Osteocyte (in vitro differentiated cells): ENCODE results near the gene BTC. TPM values are rescaled to one million over a fixed set of nuclear protein-coding genes. Genes with fewer than 3 reads are reported as not detected.

Experiments
- DNase-seq: peaks from one replicate; pipeline ENCODE4 v3.0.0; 2021; ENCODE audit warnings: mixed read lengths; ENCODE audit not compliant: unreplicated experiment; ENCODE audit errors: extremely low spot score
- H3K27ac Mint-ChIP-seq: one replicate; pipeline ENCODE4 v1.8.0; 2021; ENCODE audit warnings: mild to moderate bottlenecking, mixed read lengths; ENCODE audit not compliant: unreplicated experiment
- H3K27me3 Mint-ChIP-seq: one replicate; pipeline ENCODE4 v1.8.0; 2021; ENCODE audit warnings: mixed read lengths; ENCODE audit not compliant: unreplicated experiment
- H3K36me3 Mint-ChIP-seq: one replicate; pipeline ENCODE4 v1.8.0; 2021; ENCODE audit warnings: mixed read lengths; ENCODE audit not compliant: unreplicated experiment
- H3K4me1 Mint-ChIP-seq: one replicate; pipeline ENCODE4 v1.8.0; 2021; ENCODE audit warnings: mixed read lengths; ENCODE audit not compliant: unreplicated experiment
- H3K4me3 Mint-ChIP-seq: one replicate; pipeline ENCODE4 v1.8.0; 2021; ENCODE audit warnings: mild to moderate bottlenecking, moderate library complexity, mixed read lengths; ENCODE audit not compliant: unreplicated experiment
- H3K9me3 Mint-ChIP-seq: one replicate; pipeline ENCODE4 v1.8.0; 2021; ENCODE audit warnings: mixed read lengths; ENCODE audit not compliant: unreplicated experiment
- total RNA-seq: library from RNA; stranded (reverse); gene quantifications from 2 replicates; pipeline ENCODE4 v1.2.1, GENCODE V29; 2021
- TF ChIP-seq, protein P1 (sequence below): fragments of 200-600 bp; sonication (generic); IDR thresholded peaks from 2 replicates; pipeline ENCODE4 v1.5.0; 2021; ENCODE audit warnings: antibody characterized with exemption, mild to moderate bottlenecking, moderate library complexity

BTC gene
- total RNA-seq, 1 donor from 2014 or later, result 0.27 TPM

DNA sequence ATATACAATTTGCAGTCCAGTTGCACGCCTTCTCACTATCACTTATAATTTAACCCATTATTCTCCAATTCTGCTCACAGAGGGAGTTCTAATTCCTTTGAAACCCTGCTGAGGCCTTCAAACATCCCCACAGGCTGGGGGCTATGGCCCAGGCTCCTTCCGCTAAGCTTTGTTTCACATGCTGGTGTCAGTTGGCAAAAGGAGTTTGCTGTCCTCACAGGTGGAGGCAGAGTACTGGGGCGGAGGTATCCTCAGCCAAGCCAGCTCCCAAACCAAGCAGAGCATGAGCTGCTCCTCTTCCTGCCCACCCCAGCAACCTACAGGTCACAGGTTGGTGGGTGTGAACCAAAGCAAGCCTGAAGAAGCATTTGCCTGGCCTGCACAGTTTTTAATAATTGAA is 21.5 kb downstream of the BTC start:
- no peak overlapping the region for H3K27ac Mint-ChIP-seq
- TF ChIP-seq, protein P1, sequence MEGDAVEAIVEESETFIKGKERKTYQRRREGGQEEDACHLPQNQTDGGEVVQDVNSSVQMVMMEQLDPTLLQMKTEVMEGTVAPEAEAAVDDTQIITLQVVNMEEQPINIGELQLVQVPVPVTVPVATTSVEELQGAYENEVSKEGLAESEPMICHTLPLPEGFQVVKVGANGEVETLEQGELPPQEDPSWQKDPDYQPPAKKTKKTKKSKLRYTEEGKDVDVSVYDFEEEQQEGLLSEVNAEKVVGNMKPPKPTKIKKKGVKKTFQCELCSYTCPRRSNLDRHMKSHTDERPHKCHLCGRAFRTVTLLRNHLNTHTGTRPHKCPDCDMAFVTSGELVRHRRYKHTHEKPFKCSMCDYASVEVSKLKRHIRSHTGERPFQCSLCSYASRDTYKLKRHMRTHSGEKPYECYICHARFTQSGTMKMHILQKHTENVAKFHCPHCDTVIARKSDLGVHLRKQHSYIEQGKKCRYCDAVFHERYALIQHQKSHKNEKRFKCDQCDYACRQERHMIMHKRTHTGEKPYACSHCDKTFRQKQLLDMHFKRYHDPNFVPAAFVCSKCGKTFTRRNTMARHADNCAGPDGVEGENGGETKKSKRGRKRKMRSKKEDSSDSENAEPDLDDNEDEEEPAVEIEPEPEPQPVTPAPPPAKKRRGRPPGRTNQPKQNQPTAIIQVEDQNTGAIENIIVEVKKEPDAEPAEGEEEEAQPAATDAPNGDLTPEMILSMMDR, result no peak
- peaks cover 13% of the 10 kb centered on the region for H3K4me1 Mint-ChIP-seq
- H3K4me3 Mint-ChIP-seq, result no peak overlapping the region
- no peaks in the 10 kb centered on the region for H3K36me3 Mint-ChIP-seq
- no peaks in the 10 kb centered on the region for H3K9me3 Mint-ChIP-seq
- H3K27me3 Mint-ChIP-seq, result peaks cover 10% of the 10 kb centered on the region
- no peak for DNase-seq

DNA sequence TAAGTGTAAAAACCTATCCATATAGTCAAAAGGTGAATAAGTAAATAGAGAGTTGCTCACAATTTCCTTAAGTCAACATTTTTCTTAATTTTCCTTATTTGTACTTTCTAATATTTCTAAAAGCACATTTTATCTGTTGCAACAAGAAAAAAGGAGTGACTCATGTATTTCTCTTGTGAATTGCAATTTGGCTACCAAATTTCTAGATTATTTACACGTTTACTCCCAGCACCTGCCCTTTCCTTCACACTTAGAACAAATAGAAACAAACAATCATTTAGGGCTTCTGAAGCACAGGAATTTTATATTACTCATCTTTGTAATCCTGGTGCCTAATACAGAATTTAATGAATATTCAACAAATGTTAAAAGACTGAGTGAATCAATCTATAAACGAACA is 22.2 kb downstream of the BTC start:
- Mint-ChIP-seq H3K4me3 (no peak overlapping the region), H3K36me3 (no peaks in the 10 kb centered on the region), H3K9me3 (no peaks in the 10 kb centered on the region), H3K4me1 (peaks cover 13% of the 10 kb centered on the region), H3K27ac (no peak overlapping the region), H3K27me3 (peaks cover 10% of the 10 kb centered on the region)
- no peak for DNase-seq
- TF ChIP-seq, protein P1, result no peak

DNA sequence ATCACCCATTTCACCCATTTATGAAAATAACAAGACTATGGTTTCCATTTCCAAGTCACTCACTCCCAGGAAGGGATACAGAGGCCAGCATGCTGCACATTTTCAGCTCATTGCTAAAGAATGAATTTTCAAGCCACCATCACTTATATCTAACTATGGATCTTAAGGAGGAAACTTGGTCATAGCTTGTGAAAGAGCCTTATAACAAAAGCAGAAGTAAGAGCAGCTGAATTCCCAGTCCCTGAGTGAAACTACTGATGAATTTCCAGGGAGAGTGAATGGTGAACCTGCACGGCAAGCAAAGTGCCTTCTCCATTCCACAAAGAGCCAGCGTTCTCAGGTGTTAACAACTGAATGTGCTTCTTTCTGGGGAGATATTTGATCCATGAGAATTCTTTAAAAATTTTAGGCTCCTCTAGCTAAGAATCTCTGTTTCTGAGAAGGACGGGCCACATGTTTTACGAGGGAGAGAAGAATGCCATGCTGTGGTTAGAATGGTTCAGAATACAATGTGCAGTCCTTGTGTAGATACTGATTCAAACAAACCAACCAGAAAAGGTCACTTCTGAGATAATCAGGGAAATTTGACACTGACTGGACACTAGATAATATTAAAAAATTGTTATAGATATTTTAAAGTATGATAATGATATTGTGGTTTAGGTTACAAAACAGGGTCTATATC is 24.0 kb downstream of the BTC start:
- no peak for DNase-seq
- no peaks in the 10 kb centered on the region for H3K36me3 Mint-ChIP-seq
- peaks cover 13% of the 10 kb centered on the region for H3K4me1 Mint-ChIP-seq
- H3K4me3 Mint-ChIP-seq, result no peak overlapping the region
- H3K9me3 Mint-ChIP-seq, result no peaks in the 10 kb centered on the region
- peaks cover 5% of the 10 kb centered on the region for H3K27me3 Mint-ChIP-seq
- H3K27ac Mint-ChIP-seq, result no peak overlapping the region
- TF ChIP-seq, protein P1, result no peak

DNA sequence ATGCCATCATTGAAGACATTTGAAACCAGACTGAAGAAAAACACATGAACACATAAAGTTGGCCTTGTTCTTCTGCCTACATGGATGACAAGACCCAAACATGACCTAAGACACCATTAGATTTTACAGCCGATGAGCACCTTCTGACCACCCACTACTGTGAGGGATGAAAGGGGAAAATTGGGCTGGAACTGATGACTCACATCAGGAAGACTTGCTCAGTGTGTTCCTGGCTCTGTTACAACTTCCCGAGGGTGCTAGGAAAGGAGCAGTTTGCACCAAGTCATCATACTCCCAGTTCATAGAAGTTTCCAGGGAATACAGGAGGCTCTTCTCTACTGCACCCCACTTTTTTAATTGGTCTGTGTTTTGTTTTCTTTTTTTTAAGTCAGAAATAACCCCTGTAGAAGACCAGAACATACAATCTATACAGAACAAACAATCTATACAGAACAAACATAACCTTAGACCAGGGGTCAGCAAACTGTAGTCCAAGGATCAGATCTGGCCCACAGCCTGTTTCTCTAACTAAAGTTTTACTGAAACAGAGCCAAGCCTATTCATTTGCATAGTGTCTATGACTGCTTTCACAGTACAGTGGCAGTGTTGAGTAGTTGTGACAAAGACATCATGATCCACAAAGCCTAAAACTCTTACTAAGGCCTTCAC is 25.3 kb downstream of the BTC start:
- Mint-ChIP-seq H3K4me3 (no peak overlapping the region), H3K36me3 (no peaks in the 10 kb centered on the region), H3K27ac (no peak overlapping the region), H3K4me1 (peaks cover 13% of the 10 kb centered on the region), H3K27me3 (no peaks in the 10 kb centered on the region), H3K9me3 (peaks cover 3% of the 10 kb centered on the region)
- TF ChIP-seq, protein P1, result no peak
- no peak for DNase-seq

DNA sequence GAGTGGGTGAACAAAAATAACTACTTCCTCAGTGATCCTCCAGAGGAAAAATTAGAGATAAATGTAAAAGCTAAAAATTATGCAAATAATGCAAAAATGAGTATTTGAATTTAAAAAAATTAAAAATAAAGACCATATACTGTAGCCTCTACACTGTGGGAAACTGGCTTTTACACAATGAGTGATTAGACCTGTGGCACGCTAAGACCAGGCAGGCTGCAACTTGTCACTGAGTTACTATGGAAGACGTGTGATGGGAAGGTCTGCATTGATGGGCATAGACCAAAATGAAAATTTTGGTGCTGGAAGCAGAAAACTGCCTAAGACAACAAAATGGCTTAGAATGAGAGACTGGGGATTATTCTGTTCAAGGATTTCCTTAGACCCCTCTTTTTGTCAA is 30.2 kb downstream of the BTC start:
- Mint-ChIP-seq H3K9me3 (peaks cover 3% of the 10 kb centered on the region), H3K4me1 (peaks cover 6% of the 10 kb centered on the region), H3K4me3 (no peak overlapping the region)

More for the DNA sequence above, 30.2 kb downstream of the BTC start:
- DNase-seq, result no peak
- TF ChIP-seq, protein P1, result no peak
- no peaks in the 10 kb centered on the region for H3K27me3 Mint-ChIP-seq
- no peaks in the 10 kb centered on the region for H3K36me3 Mint-ChIP-seq
- no peak overlapping the region for H3K27ac Mint-ChIP-seq
